Activated B cell treated with CpG ODN at 0.5 μM for 24 hours (primary cell): ENCODE data around the gene ZNF417. TPM values are rescaled to one million over a fixed set of nuclear protein-coding genes. Genes with fewer than 3 reads are reported as not detected.
"Not testable (repeated sequence)": the region's sequence is repeated elsewhere in the genome, so short reads cannot be mapped to it uniquely, and the experiment has no call there.

Source experiments
- ATAC-seq: fragments of 200-7000 bp; cut with Tn5 transposase; one replicate; pipeline ENCODE4 v1.10.0; 2021; ENCODE audit warnings: low read depth, mild to moderate bottlenecking, moderate library complexity
- CTCF ChIA-PET: fragments of 350-600 bp; sonication (Branson Sonifier 250); formaldehyde crosslinking; loops from one replicate; lab custom pipeline; 2021; ENCODE audit warnings: antibody characterized with exemption; lab: Charles Lee
- POLR2A ChIA-PET: fragments of 350-600 bp; sonication (Branson Sonifier 250); formaldehyde crosslinking; loops from one replicate; lab custom pipeline; 2021; ENCODE audit warnings: antibody characterized with exemption; lab: Charles Lee
- DNase-seq: peaks from one replicate; pipeline ENCODE4 v3.0.0; 2022
- H3K27ac Mint-ChIP-seq: one replicate; pipeline ENCODE4 v1.8.0; 2020; ENCODE audit warnings: mixed read lengths
- H3K27me3 Mint-ChIP-seq: one replicate; pipeline ENCODE4 v1.8.0; 2021; ENCODE audit warnings: mixed read lengths
- H3K36me3 Mint-ChIP-seq: one replicate; pipeline ENCODE4 v1.8.0; 2021; ENCODE audit warnings: low read depth, mixed read lengths
- H3K4me1 Mint-ChIP-seq: one replicate; pipeline ENCODE4 v1.8.0; 2021; ENCODE audit warnings: mixed read lengths
- H3K4me3 Mint-ChIP-seq: one replicate; pipeline ENCODE4 v1.8.0; 2020; ENCODE audit warnings: mild to moderate bottlenecking, mixed read lengths
- H3K9me3 Mint-ChIP-seq: one replicate; pipeline ENCODE4 v1.8.0; 2020; ENCODE audit warnings: mixed read lengths
- CTCF ChIP-seq: fragments of 200-600 bp; IDR thresholded peaks from one replicate; pipeline ENCODE4 v1.8.0; 2022; ENCODE audit warnings: antibody characterized with exemption, mild to moderate bottlenecking
- intact Hi-C: fragments of 100-400 bp; cut with micrococcal nuclease; formaldehyde crosslinking; loops from one replicate; pipeline ENCODE4 v1.15.1; 2024
- total RNA-seq: library from RNA; stranded (reverse); gene quantifications from 2 replicates; pipeline ENCODE4 v1.2.3, GENCODE V29; 2022

The ZNF417 gene
- total RNA-seq, 1 donor from 2014 or later: 29.0 TPM

GRCh38 chr19:57870225-57870624 is 46.2 kb downstream of the ZNF417 start:
- H3K4me3 Mint-ChIP-seq: no peak overlapping the region
- ChIA-PET CTCF (no interaction called here), POLR2A (interaction anchor here (0.6 to 0.7 kb wide), 2 partner anchors 46 to 572 kb away, joined by 4 read pairs; partner anchors contain the start of gene ZNF417)
- ATAC-seq: no peak
- H3K36me3 Mint-ChIP-seq: peaks cover 69% of the 10 kb centered on the region
- no peaks in the 10 kb centered on the region for H3K4me1 Mint-ChIP-seq
- no peak for TF ChIP-seq CTCF
- no peak overlapping the region for H3K27ac Mint-ChIP-seq
- peaks cover 32% of the 10 kb centered on the region for H3K9me3 Mint-ChIP-seq
- DNase-seq: no peak
- intact Hi-C loops: no loop called here
- H3K27me3 Mint-ChIP-seq: no peaks in the 10 kb centered on the region

DNA sequence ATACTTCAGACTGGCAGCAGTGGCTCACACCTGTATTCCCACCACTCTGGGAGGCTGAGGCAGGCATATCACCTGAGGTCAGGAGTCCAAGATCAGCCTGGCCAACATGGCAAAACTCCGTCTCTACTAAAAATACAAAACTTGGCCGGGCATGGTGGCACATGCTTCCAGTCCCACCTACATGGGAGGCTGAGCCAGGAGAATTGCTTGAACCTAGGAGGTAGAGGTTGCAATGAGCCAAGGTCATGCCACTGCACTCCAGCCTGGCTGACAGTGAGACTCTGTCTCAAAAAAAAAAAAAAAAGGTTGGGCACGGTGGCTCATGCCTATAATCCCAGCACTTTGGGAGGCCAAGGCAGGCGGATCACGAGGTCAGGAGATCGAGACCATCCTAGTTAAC is 46.7 kb downstream of the ZNF417 start:
- H3K4me1 Mint-ChIP-seq, H3K27ac Mint-ChIP-seq, DNase-seq, CTCF ChIA-PET, ATAC-seq, intact Hi-C loops, H3K4me3 Mint-ChIP-seq, H3K27me3 Mint-ChIP-seq: not testable (repeated sequence)
- peaks cover 71% of the 10 kb centered on the region for H3K36me3 Mint-ChIP-seq
- POLR2A ChIA-PET: interaction anchor here (0.6 to 0.7 kb wide), 2 partner anchors 47 to 571 kb away, joined by 4 read pairs; partner anchors contain the start of gene ZNF417
- H3K9me3 Mint-ChIP-seq: peaks cover 30% of the 10 kb centered on the region

GRCh38 chr19:57867868-57868492 is 48.4 kb downstream of the ZNF417 start:
- DNase-seq (no peak), ATAC-seq (no peak)
- H3K27me3 Mint-ChIP-seq: no peaks in the 10 kb centered on the region
- intact Hi-C loops: no loop called here
- peaks cover 18% of the 10 kb centered on the region for H3K9me3 Mint-ChIP-seq
- H3K36me3 Mint-ChIP-seq: peaks cover 68% of the 10 kb centered on the region
- ChIA-PET CTCF (no interaction called here), POLR2A (no interaction called here)
- H3K27ac Mint-ChIP-seq: no peak overlapping the region
- TF ChIP-seq CTCF: no peak
- H3K4me3 Mint-ChIP-seq: no peak overlapping the region
- H3K4me1 Mint-ChIP-seq: no peaks in the 10 kb centered on the region

Other genes starting within 250 kb of the ZNF417 start
- gene ZSCAN4, start 247.7 kb downstream of the ZNF417 start, total RNA-seq: not detected in 2 replicates
- gene ZNF551, start 234.6 kb downstream of the ZNF417 start, total RNA-seq: 20.0 and 28.6 TPM in 2 replicates
- gene ZNF154, start 207.4 kb downstream of the ZNF417 start, total RNA-seq: 23.2 and 27.9 TPM in 2 replicates
- gene ZNF671, start 189.0 kb downstream of the ZNF417 start, total RNA-seq: 25.2 and 27.0 TPM in 2 replicates
- gene ZNF776, start 169.8 kb downstream of the ZNF417 start, total RNA-seq: 26.5 and 29.9 TPM in 2 replicates
- 29.4 and 33.7 TPM in 2 replicates for gene ZNF586, start 146.9 kb downstream of the ZNF417 start, total RNA-seq
- 13.9 and 15.6 TPM in 2 replicates for gene ZNF552, start 101.7 kb downstream of the ZNF417 start, total RNA-seq
- 29.3 and 35.0 TPM in 2 replicates for gene ZNF587B, start 86.3 kb downstream of the ZNF417 start, total RNA-seq
- 44.0 and 61.1 TPM in 2 replicates for gene ZNF587, start 66.7 kb downstream of the ZNF417 start, total RNA-seq
- gene ZNF814, start 27.6 kb downstream of the ZNF417 start, total RNA-seq: 64.7 and 84.0 TPM in 2 replicates
- 21.3 and 26.5 TPM in 2 replicates for gene ZNF418, start 18.8 kb upstream of the ZNF417 start, total RNA-seq
- gene ZNF256, start 31.1 kb upstream of the ZNF417 start, total RNA-seq: 16.6 and 20.2 TPM in 2 replicates
- 0.81 and 1.1 TPM in 2 replicates for gene C19orf18, start 57.9 kb upstream of the ZNF417 start, total RNA-seq
- gene ZNF606, start 86.2 kb upstream of the ZNF417 start, total RNA-seq: 27.8 and 32.9 TPM in 2 replicates
- gene ZSCAN1, start 117.4 kb upstream of the ZNF417 start, total RNA-seq: not detected in 2 replicates
- 5.8 and 7.5 TPM in 2 replicates for gene ZNF135, start 142.7 kb upstream of the ZNF417 start, total RNA-seq
- 40.8 and 49.8 TPM in 2 replicates for gene ZSCAN18, start 181.6 kb upstream of the ZNF417 start, total RNA-seq
- gene ZNF329, start 234.2 kb upstream of the ZNF417 start, total RNA-seq: 9.7 and 10.8 TPM in 2 replicates